ENCODE data around the gene ADAM12.
"Not testable (repeated sequence)": the region's sequence is repeated elsewhere in the genome, so short reads cannot be mapped to it uniquely, and the experiment has no call there.

ADAM12 gene

DNA sequence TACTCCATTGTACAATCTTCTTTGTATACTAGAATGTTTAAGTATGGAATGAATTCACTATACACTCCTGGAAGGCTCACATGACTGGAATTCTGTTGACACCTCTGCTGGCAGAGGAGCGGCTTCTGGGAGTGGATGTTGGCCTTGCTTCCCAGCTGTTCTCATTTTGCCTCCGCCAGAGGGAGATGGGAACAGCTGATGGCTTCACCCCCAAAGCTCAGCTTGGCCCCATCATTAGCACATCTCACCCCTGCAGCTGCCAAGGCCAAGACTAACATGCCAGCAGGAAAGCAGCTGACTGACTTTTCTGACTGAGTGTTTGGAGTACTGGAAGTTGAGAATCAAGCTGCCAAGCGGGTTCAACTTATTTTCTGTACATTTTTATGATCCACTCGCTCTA lies 15.1 kb downstream of the ADAM12 start:
- no peak for DNase-seq

DNA sequence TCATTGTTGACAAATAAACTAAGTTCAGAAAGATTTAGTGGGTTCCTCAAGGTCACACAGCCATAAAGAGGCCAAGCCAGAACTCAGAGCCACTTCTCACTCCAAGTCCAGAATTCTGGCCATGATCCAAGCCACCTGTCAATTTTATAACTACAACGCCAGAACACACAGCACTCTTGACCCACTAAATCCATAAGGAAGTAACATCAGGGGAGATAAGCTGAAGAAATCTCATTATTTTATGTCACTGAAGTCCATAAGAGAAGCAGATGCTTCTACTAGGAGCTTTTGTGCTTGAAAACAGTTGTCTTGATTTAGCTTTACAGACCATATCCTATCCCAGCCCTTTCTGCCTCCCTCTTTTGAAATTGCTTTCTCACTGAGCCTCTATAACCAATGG lies 15.9 kb downstream of the ADAM12 start:
- no peak for DNase-seq

DNA sequence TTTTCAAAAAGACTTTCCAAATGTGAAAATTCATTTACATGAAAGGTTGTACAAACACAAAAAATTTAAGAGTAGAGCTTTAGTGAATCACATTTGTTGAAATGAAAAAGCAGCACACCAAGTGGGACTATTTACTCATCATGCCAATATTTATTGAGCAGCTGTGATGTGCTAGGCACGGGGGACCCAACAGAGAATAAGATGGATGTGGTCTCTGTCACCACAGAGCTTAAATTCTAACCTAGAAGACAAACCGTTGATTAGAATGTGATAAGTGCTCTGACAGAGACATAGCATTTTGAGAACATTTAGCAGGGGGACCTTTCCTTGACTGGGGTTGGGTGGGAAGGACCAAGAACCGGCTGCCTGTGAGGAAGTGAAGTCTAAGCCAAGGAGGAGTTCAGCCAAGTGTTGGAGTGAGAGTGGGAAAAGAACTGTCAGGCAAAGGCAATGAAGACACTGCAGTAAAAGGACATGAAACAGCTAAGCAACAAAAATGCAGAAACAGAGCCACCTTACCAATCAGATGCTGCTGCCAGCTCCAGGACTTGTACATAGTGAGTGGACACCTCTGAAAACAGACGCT lies 19.1 kb downstream of the ADAM12 start:
- no peak for DNase-seq

DNA sequence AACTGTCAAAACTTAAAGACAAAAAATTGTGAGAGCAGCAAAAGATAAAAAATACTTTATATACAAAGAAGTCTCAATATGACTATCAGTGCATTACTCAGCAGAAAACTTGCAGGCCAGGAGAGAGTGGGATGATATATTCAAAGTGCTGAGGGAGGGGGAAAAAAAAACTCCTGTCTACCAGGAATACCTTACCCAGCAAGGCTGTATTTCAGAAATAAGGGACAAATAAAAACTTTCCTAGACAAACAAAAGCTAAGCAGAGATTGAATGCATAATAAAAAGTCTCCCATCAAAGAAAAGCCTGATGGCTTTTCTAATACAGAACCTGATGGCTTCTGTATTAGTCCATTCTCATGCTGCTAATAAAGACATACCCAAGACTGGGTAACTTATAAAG lies 31.1 kb downstream of the ADAM12 start:
- no peak for DNase-seq

DNA sequence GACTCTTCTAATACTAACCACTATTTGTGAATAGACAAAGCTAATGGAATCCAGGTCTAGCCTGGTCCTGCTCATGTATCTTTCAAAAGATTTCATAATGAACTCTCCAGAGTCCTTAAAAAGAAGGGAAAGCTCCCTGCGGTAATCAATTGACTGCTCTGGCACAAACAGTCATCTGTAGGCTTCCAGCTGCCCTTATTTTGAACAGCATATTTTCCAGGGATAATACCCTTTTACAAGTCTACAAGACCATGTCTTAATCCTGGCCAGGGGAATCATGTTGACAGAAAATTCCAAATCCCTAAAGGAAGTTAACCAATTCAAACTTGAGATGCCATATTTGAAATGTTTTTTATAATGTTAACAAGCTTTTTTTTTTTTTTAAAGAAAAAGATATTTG lies 34.6 kb downstream of the ADAM12 start:
- no peak for DNase-seq

DNA sequence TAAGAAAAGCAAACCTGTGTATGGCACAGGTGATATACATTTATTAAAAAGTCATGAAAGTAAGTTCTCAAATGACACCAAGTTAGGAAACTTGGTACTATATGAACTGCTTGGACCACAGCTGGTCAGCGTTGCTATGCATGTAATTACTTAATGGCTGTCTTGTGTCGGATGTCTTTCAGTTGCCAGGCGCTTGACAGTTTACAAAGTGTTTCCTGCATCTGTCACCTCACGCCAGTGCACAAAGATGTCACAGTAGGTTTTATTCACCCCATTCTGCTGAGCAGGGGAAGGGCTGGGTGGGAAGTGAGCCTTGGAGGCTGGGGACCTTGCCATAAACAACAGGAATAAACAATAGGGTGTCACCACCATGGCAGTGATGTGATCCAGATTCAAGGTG lies 35.8 kb downstream of the ADAM12 start:
- no peak for DNase-seq

DNA sequence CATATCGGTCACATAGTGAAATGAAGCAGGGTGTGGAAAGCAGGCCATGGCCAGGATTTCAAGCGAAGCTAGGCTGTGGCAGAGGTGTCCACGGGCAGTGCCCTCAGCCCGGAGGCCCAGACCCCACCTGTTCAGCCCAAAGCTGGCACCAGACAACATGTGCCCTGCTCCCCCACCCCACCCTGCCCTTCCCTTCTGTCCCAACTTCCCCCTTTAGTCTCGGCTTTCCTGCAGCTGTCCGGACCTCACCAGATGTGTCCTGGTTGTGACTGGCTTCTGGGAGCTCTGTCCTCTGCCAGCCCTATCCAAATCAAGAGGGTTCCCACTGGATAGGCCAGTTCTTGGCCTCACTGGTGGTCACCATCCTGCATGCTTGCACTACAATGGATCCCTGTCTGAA lies 37.3 kb downstream of the ADAM12 start:
- no peak for DNase-seq

DNA sequence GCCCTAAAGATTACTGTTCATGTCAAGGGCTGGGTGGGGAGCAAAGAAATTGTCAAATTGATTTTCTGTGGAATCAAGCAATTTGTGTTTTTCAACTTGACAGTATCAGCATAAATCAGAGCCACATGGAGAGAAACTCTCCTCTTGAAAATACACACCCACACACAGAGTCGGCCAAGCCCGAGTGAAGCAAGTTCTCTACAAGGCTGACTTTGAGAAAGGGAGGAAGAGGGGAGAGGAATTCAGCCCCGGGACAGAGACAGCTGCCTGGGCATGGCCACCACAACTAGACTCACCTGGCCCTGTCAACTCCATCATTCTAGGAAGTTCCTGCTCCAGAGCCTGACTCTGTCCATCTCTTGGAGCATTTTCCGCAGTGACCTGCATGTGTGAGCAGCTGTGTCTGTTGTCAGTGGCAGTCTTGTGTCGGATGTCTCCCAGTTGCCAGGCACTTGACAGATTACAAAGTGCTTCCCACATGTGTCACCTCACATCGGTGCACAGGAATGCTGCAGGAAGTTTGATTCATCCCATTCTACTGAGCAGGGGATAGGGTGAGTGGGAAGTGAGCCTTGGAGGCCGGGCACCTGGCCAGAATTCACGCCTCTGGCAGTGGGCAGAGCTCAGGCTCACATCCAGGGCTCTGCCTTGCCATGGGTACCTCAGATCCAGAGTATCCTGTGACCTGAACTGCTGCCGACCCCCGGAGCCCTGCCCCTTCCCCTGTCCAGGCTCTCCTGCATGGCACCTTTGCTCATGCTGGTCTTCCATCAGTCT lies 37.9 kb downstream of the ADAM12 start:
- no peak for DNase-seq

DNA sequence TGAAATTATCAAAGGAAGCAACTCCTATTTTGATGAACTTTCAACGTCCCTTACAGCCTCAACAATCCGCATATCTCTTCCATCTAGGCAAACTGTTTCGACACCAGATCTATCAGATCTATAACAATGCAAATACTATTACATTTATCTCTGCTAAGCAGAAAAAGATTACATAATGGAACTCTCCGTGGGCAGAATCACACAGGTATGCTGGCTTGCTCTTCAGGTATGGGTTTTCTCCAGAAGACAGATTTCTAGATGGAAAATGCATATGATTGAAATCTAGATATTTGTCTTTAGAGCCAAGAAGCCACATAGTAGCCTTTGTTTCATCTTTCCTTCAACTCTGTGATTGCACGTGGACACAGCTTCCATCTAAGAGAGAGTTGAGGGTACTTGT lies 38.6 kb downstream of the ADAM12 start:
- no peak for DNase-seq

DNA sequence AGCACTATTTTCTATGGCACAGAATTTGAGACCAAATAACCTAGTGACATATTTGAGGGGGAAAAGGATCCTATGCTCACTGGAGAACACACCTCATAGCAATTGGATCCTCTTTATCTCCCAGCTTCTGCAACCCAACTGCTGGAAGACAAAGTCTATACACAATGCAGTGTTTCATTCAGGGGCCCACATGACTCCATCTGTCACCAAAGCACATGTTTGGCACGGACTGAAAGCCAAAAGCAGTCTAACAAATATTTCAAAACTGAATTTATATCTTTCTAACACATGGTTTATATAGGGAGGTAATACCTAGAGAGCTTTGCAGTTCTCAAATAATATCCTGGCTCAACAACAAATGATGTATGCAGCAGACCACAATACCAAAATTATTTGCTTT lies 39.2 kb downstream of the ADAM12 start:
- DNase-seq = no peak

DNA sequence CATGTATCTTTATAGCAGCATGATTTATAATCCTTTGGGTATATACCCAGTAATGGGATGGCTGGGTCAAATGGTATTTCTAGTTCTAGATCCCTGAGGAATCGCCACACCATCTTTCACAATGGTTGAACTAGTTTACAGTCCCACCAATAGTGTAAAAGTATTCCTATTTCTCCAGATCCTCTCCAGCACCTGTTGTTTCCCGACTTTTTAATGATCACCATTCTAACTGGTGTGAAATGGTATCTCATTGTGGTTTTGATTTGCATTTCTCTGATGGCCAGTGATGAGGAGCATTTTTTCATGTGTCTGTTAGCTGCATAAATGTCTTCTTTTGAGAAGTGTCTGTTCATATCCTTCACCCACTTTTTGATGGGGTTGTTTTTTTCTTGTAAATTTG lies 44.8 kb downstream of the ADAM12 start:
- DNase-seq = not testable (repeated sequence)

DNA sequence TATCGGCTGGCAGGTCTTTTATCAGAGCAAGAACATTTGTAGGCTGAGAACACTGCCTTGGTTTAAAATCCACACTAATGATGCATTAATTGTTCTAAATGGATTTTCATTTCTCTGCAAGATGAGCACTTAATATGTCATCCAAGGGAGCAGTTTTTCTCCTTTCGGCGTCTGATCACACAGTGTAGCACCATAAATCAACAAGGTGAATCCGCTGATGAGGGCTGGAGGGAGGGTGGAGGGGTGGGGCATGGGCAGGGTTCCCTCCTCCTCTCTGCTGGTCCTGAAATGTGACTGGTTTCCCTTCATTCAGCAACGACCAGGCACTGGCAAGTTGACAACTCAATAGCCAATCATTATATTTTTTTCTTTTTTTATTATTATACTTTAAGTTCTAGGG lies 45.6 kb downstream of the ADAM12 start:
- DNase-seq = no peak

DNA sequence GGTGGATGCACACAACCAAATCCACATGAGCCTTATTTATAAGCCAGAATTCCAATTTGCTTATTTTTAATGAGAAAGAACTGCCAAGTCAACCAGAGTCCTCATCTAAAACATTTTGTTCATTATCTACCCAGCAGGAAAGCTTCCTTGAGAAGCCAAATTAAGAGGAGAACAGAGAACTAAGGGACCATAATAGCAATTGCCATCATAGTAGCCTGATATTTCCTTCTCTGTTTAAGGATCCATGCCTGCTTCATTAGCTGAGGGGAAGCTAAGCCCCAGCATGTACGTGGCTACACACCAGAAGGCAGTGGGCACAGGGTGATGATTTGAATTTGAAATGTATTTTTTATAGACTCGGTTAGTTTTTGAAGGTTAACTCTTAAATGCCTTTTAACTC lies 46.8 kb downstream of the ADAM12 start:
- no peak for DNase-seq

DNA sequence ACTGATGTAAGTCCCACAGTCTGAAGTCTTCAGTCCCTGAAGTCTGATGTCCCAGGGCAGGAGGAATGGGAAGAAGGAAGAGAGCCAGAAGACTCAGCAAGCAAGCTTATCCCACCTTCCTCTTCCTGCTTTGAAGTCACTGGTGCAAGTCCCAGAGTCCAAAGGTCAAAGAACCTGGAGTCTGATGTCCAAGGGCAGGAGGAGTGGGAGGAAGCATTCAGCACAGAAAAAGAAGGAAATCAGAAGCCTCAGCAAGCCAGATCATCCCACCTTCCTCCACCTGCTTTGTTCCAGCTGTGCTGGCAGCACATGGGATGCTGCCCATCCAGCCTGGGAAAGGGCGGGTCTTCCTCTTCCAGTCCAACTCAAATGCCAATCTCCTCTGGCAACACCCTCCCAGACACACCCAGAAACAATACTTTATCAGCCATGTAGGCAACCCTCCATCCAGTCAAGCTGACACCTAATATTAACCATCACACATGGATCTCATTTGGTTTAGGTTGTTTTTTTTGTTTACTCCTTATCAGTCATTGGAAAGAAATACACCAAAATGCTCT lies 50.9 kb downstream of the ADAM12 start:
- no peak for DNase-seq

DNA sequence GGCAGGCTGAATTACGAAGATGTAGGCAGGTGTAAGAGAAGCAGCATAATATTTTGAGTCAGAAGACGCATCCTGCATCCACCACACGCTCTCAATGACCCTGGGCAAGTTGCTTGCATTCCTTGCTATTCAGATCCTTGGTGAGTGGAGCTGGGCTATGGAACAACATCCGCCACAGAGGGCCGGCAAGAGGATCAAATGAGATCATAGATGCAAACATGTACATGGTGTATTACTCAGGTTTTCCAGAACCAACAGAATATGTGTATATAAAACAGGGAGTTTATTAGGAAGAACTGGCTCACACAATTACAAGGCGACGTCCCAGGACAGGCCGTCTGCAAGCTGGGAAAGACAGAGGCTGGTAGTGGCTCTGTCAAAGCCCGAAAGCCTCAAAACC lies 51.5 kb downstream of the ADAM12 start:
- DNase-seq = no peak

DNA sequence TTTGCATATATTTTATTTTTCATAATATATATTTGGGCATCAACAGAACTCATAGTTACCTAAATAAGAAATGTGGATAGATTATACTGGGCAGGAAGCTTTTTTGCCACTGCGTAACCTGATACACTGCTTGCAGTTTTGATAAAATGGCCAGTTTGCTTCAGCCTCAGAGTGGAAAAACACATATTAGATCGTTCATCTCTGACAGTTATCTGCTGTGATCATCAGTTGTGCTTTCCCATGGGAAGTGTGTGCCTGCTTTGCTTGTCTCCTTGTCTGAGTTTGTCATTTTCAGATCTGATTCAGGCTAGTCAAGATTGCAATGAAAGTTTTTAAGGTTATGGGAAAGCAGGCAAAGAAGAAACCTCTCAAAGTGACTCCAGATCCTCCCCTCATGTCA lies 54.0 kb downstream of the ADAM12 start:
- no peak for DNase-seq

DNA sequence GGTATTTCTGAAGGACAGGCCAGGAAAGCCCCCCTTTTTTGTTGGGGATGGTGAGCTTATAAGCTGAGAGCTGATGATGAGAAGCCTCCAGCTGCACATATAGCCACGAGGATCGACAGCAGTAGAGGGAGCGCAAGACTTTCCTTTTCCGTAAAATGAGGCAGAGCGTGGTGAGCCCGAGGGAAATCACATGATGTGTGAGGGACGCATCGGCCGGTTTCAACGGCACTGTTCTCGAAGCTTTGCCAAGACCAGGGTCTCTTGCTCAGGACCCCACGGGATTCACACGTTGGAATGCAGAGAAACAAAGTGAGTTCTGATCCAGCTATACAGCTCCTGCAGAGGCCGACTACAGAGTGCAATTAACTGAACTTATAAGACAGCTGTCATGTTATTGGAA lies 55.7 kb downstream of the ADAM12 start:
- DNase-seq = no peak

DNA sequence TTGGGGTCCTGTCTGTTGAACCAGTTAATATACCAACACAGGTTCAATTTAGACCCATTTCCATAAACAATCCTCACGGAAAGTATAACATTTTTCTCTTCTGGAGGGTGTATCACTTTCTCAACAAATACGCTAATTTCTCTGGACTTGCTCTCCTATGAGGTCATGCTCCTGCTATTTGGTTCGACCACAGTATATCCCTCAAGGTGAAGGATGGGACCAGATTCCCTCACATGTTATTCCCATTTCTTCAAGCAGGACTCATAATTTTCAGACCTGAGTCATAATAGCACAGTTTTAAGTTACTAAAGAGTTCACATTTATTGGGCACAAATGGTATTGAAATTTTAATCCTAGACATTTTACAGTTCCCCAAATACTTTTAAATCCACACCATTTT lies 57.2 kb downstream of the ADAM12 start:
- no peak for DNase-seq

DNA sequence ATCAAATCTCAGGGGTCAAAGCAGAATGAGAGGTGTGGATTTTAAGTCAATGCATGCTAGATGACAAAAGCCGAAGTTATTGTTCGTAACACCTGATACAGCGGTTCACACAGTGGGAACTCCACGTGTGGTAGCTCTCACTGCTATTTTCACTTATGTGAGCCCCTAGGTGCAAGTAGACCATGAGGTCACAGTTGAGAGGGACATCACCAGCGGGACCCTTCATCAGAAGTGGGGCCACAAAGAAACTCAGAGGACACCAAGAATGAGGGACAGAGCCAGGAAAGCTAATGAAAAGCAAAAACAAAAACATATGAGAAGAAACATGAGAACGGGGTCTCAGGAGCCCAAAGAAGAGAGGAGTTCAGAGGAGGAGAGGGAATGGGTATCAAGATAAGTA lies 63.5 kb downstream of the ADAM12 start:
- no peak for DNase-seq

DNA sequence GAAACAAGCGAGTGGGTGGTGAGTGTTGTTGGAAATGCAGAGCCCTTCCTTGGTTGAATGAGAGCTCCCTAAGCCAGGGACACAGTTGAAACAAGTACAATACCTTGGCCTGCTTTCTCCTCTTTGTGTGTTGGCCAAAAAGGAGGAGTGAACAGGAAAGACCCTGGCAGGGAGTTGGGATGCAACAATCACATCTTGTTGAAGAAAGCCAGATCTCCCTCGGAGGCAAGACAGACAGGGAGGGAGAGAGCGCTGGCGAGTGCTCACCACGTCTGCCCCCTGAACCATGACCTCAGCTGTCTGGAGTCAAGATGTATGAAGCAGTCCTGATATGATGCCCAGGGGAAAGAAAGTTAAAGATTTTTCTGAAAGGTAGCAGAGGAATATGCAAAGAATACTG lies 66.8 kb downstream of the ADAM12 start:
- DNase-seq = no peak

DNA sequence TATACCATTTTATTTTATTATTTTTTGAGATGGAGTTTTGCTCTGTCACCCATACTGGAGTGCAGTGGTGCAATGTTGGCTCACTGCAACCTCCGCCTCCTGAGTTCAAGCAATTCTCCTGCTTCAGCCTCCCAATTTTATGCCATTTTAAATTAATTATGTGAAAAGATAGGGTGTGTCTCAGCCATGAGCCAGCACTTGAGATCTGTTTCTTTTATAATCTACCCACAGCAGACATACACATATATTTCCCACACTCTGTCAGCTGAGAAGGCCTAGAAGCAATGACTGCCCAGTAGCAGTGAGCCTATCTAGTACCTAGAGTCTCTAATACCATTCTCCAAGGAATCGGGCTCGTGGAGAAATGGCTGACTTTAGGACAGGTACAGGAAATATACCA lies 70.5 kb downstream of the ADAM12 start:
- no peak for DNase-seq

DNA sequence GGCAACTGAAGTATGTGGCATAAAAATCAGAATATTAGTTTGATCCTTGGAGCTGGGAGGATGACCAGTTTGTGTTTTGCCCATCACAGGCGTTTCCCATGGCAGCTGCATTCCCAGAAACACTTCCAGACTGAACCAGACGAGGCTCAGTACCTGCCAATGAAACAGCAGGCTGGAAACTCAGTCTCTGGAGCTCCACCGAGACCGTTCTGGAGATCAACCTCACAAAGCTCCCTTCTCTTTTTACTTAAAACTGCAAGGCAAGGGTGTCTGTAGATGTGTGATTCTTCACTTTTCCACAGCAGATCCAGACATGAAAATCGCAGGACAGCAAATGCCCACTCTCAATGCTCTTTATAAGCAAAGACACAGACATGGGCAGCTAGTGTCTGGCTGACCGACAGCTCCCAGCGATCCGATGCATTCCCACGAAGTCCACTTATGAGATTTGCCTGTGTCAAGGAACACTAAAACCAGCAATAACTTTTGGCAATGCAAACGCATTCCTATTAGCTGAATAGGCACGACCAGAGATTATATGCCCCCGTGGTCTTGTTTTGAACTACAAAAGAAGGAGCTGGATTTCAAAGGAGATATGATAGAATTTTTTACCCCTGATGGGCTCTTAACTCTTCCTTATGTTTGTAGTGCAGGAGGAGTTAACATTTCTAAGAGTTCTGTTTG lies 72.6 kb downstream of the ADAM12 start:
- DNase-seq = no peak

DNA sequence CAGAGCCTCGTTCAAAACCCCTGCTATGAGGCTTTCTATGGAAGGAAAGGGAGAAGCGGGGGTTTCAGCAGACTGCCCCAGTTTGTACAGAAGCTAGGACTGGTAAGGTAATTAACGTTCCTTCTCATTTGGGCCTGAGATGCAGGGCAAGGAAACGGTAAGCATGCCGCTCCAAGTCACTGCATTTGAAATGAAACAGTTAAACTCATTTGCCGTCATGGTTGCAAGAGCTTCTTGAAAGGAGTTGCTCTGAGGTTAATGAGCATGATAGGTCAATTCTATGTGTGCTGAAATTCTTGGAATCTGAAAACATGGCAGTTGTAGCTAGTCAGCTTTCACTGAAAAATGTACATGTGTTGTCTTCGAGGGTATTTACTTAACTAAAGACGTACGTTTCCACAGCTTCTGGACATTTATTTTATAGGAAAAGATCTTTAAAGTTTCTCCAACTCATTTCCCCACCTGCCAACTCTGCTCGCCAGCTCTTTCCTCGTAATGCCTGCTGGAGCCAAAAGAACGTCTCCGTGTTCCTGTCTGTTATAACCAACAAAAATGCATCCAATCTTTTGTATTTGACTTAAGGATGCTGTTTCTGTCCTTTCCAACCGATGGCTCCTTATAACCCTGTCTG lies 73.3 kb downstream of the ADAM12 start:
- no peak for DNase-seq

DNA sequence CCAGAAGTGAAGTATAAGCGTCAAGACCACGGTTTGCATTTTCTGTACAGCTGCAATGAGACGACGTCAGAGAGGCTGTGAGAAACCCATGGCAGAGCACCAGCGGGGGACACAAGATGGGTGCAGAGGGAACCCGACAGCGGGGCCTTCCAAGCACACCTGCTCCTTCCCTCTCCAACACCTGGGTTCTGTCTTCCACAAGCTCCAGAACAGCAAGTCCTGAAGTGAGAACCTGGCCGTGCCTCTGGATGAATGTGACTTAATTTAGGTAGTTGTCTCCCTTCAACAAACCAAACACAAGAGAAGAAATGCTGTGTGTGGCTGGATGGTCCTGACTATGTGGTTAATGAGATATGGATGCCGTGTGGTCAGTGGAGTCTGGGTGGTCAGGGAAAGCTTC lies 76.1 kb downstream of the ADAM12 start:
- no peak for DNase-seq
